Activated naive CD8-positive, alpha-beta T cell treated with anti-CD3 and anti-CD28 coated beads, Interleukin-2, amount 50 U/mL, for 16 hours (primary cell): Measurements from ENCODE around the gene ELF4.

Experiments used
- DNase-seq: peaks from one replicate; pipeline ENCODE4 v3.0.0-alpha.2; 2020; ENCODE audit warnings: low read depth, low spot score

The ELF4 gene

GRCh38 chrX:130083656-130084382 is 26.5 kb downstream of the ELF4 start:
- no peak for DNase-seq

GRCh38 chrX:130083107-130083490 is 27.2 kb downstream of the ELF4 start:
- no peak for DNase-seq

GRCh38 chrX:130082244-130083106 is 27.8 kb downstream of the ELF4 start:
- DNase-seq: peak; percentile 36

- DNase-seq: no peak
These were observed 28.8 kb downstream of the ELF4 start for GRCh38 chrX:130081421-130082045.

GRCh38 chrX:130080791-130081367 is 29.4 kb downstream of the ELF4 start:
- no peak for DNase-seq

- peak; percentile 16 for DNase-seq
These were observed 30.4 kb downstream of the ELF4 start for GRCh38 chrX:130079824-130080406.

- no peak for DNase-seq
These were observed 34.5 kb downstream of the ELF4 start for GRCh38 chrX:130075777-130076176.

- DNase-seq: no peak
These were observed 38.0 kb downstream of the ELF4 start for GRCh38 chrX:130072345-130072740.

GRCh38 chrX:130071611-130072344 is 38.5 kb downstream of the ELF4 start:
- DNase-seq: no peak

- DNase-seq: no peak
These were observed 43.2 kb downstream of the ELF4 start for GRCh38 chrX:130066975-130067615.

GRCh38 chrX:130060122-130061069 is 49.9 kb downstream of the ELF4 start:
- DNase-seq: peak; percentile 54

- no peak for DNase-seq
These were observed 51.6 kb downstream of the ELF4 start for GRCh38 chrX:130058652-130059051.

- no peak for DNase-seq
These were observed 53.1 kb downstream of the ELF4 start for GRCh38 chrX:130057209-130057608.

GRCh38 chrX:130055899-130056298 is 54.4 kb downstream of the ELF4 start:
- no peak for DNase-seq

- DNase-seq: no peak
These were observed 55.2 kb downstream of the ELF4 start for GRCh38 chrX:130055103-130055502.

GRCh38 chrX:130053236-130053635 is 57.1 kb downstream of the ELF4 start:
- no peak for DNase-seq

- no peak for DNase-seq
These were observed 59.0 kb downstream of the ELF4 start for GRCh38 chrX:130051176-130051845.

GRCh38 chrX:130049821-130050220 is 60.5 kb downstream of the ELF4 start:
- DNase-seq: no peak

- no peak for DNase-seq
These were observed 61.5 kb downstream of the ELF4 start for GRCh38 chrX:130048686-130049222.
